ENCODE measurements around the gene RPL6.
A peak's percentile ranks its signal among the peaks of the same experiment; 100 is the strongest.
"Not testable (repeated sequence)": the region's sequence is repeated elsewhere in the genome, so short reads cannot be mapped to it uniquely, and the experiment has no call there.

The RPL6 gene

GRCh38 chr12:112419297-112420133 lies 10.1 kb upstream of the RPL6 start:
- no peak for TF ChIP-seq CTCF (IDR thresholded peaks at IDR 0.05; ENCODE audit: control insufficient read depth, extremely low read depth, insufficient read depth)
- no peak for DNase-seq (ENCODE audit: low read depth)
- H3K4me3 ChIP-seq (ENCODE audit: low read depth, low read length): peak overlapping the region; percentile 77

- no peak for DNase-seq (ENCODE audit: low read depth)
- H3K4me3 ChIP-seq (ENCODE audit: low read depth, low read length): peak within 1 kb of the TSS; percentile 77
- peak; percentile 31 for TF ChIP-seq CTCF (IDR thresholded peaks at IDR 0.05; ENCODE audit: control insufficient read depth, extremely low read depth, insufficient read depth)
These were observed 9.3 kb upstream of the RPL6 start, which contains the start of gene PTPN11 for GRCh38 chr12:112418608-112419296. TSS of gene PTPN11 (plus strand) at chr12:112418947. CDS start at chr12:112419112, 165 bp downstream.

- no peak for DNase-seq (ENCODE audit: low read depth)
- no peak for TF ChIP-seq CTCF (IDR thresholded peaks at IDR 0.05; ENCODE audit: control insufficient read depth, extremely low read depth, insufficient read depth)
- H3K4me3 ChIP-seq (ENCODE audit: low read depth, low read length): peak overlapping the region; percentile 77
These were observed 8.8 kb upstream of the RPL6 start for GRCh38 chr12:112418273-112418607.

GRCh38 chr12:112415457-112415856 lies 6.1 kb upstream of the RPL6 start:
- not testable (repeated sequence) for H3K4me3 ChIP-seq (ENCODE audit: low read depth, low read length); DNase-seq (ENCODE audit: low read depth)

- H3K4me3 ChIP-seq (ENCODE audit: low read depth, low read length): no peak overlapping the region
- no peak for TF ChIP-seq CTCF (IDR thresholded peaks at IDR 0.05; ENCODE audit: control insufficient read depth, extremely low read depth, insufficient read depth)
- no peak for DNase-seq (ENCODE audit: low read depth)
These were observed 4.6 kb upstream of the RPL6 start for GRCh38 chr12:112413855-112414625.

- DNase-seq (ENCODE audit: low read depth): no peak
- TF ChIP-seq CTCF (IDR thresholded peaks at IDR 0.05; ENCODE audit: control insufficient read depth, extremely low read depth, insufficient read depth): no peak
- peak overlapping the region; percentile 77; the same call in 1 of the 2 replicates for H3K4me3 ChIP-seq (ENCODE audit: low read depth, low read length)
These were observed 470 bp upstream of the RPL6 start for GRCh38 chr12:112409906-112410244.

GRCh38 chr12:112408621-112409020 lies 784 bp downstream of the RPL6 start:
- no peak for DNase-seq (ENCODE audit: low read depth)
- TF ChIP-seq CTCF (IDR thresholded peaks at IDR 0.05; ENCODE audit: control insufficient read depth, extremely low read depth, insufficient read depth): no peak
- peak overlapping the region; percentile 77 for H3K4me3 ChIP-seq (ENCODE audit: low read depth, low read length)

GRCh38 chr12:112407683-112408082 lies 1.7 kb downstream of the RPL6 start:
- not testable (repeated sequence) for DNase-seq (ENCODE audit: low read depth)
- H3K4me3 ChIP-seq (ENCODE audit: low read depth, low read length): peak overlapping the region; percentile 77

All from LNCaP clone FGC (cell line).